SU-DHL-6 (cell line): ENCODE results near the gene MS4A6E.

Experiments used
- H2AFZ ChIP-seq: fragments of 200-600 bp; sonication (generic); 2 replicates; pipeline ENCODE4 v1.6.1; 2014; ENCODE audit warnings: low read depth, mild to moderate bottlenecking, moderate library complexity, mixed read lengths, antibody characterized with exemption, low read length; ENCODE audit not compliant: severe bottlenecking
- H3F3A ChIP-seq: fragments of 200-600 bp; shearing (Covaris generic); 2 replicates; pipeline ENCODE4 v1.6.0; 2016; ENCODE audit warnings: antibody characterized with exemption, mild to moderate bottlenecking; ENCODE audit not compliant: insufficient read depth
- H3K27ac ChIP-seq: fragments of 200-600 bp; sonication (generic); 2 replicates; pipeline ENCODE4 v1.5.1; 2016; ENCODE audit warnings: low read depth, mild to moderate bottlenecking, low read length, moderate library complexity, mixed read lengths
- H3K27me3 ChIP-seq: fragments of 200-600 bp; sonication (generic), shearing (Covaris generic); 2 replicates; pipeline ENCODE4 v1.6.0; 2014; ENCODE audit warnings: mild to moderate bottlenecking, low read length
- H3K36me3 ChIP-seq: fragments of 200-600 bp; sonication (generic); 2 replicates; pipeline ENCODE4 v1.6.1; 2014; ENCODE audit warnings: mild to moderate bottlenecking, low read length, mixed read lengths
- H3K4me2 ChIP-seq: fragments of 300-600, 200-600 bp; shearing (Covaris generic), sonication (generic); 2 replicates; pipeline ENCODE4 v1.6.0; 2014; ENCODE audit warnings: low read length, low read depth, mild to moderate bottlenecking; ENCODE audit not compliant: poor library complexity, severe bottlenecking
- H3K4me3 ChIP-seq: fragments of 200-600 bp; sonication (generic); 2 replicates; pipeline ENCODE4 v1.5.1; 2014; ENCODE audit warnings: antibody characterized with exemption, low read length, mild to moderate bottlenecking, mixed read lengths; ENCODE audit not compliant: insufficient read depth, poor library complexity, severe bottlenecking
- H3K79me2 ChIP-seq: fragments of 200-600 bp; sonication (generic); 2 replicates; pipeline ENCODE4 v1.6.1; 2014; ENCODE audit warnings: mild to moderate bottlenecking, low read length, moderate library complexity; ENCODE audit not compliant: insufficient read depth
- H3K9ac ChIP-seq: fragments of 200-600 bp; sonication (generic); 2 replicates; pipeline ENCODE4 v1.7.0; 2014; ENCODE audit warnings: mild to moderate bottlenecking, low read length
- H3K9me2 ChIP-seq: fragments of 200-600 bp; sonication (generic); replicated peaks from 2 replicates; pipeline ENCODE4 v1.6.1; 2014; ENCODE audit warnings: low read length; ENCODE audit not compliant: insufficient read depth
- H3K9me3 ChIP-seq: fragments of 200-600 bp; sonication (generic); 2 replicates; pipeline ENCODE4 v1.6.1; 2014; ENCODE audit warnings: low read length, mixed read lengths; ENCODE audit not compliant: insufficient read depth
- H4K20me1 ChIP-seq: fragments of 200-600 bp; sonication (generic); 2 replicates; pipeline ENCODE4 v1.6.1; 2014; ENCODE audit warnings: low read depth, mild to moderate bottlenecking, antibody characterized with exemption, low read length, moderate library complexity, mixed read lengths
- EZH2phosphoT487 ChIP-seq: fragments of 200-600 bp; sonication (generic), shearing (Covaris generic); conservative IDR thresholded peaks from 2 replicates; pipeline ENCODE4 v1.6.1; 2018; ENCODE audit warnings: mild to moderate bottlenecking, antibody characterized with exemption, low read length, moderate library complexity, mixed read lengths
- TF ChIP-seq, protein P1 (sequence below): fragments of 200-600 bp; sonication (generic); IDR thresholded peaks from one replicate; pipeline ENCODE4 v1.5.1; 2017; ENCODE audit warnings: antibody characterized with exemption, mild to moderate bottlenecking, low read length, moderate library complexity; ENCODE audit not compliant: insufficient read depth, poor library complexity, severe bottlenecking

MS4A6E gene

DNA sequence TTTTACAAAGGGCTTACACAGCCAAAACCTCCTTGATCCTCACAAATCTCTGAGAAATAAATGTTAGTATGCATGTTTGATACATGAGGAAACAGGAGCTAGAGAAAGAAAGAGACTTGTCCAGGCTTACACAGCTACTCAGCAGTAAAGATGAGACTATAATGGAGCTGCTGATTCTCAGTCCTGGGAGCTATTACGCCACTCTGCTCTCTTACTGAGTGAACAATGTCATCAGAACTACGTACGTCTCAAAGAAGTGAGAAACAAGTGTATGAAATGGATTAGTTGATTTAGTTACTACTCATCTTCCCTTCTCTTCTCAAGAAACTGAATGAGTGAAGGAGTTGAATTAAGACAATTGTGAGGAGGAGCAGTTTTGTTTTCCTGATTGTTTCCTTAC, 12.3 kb downstream of the MS4A6E start:
- TF ChIP-seq, protein P1, sequence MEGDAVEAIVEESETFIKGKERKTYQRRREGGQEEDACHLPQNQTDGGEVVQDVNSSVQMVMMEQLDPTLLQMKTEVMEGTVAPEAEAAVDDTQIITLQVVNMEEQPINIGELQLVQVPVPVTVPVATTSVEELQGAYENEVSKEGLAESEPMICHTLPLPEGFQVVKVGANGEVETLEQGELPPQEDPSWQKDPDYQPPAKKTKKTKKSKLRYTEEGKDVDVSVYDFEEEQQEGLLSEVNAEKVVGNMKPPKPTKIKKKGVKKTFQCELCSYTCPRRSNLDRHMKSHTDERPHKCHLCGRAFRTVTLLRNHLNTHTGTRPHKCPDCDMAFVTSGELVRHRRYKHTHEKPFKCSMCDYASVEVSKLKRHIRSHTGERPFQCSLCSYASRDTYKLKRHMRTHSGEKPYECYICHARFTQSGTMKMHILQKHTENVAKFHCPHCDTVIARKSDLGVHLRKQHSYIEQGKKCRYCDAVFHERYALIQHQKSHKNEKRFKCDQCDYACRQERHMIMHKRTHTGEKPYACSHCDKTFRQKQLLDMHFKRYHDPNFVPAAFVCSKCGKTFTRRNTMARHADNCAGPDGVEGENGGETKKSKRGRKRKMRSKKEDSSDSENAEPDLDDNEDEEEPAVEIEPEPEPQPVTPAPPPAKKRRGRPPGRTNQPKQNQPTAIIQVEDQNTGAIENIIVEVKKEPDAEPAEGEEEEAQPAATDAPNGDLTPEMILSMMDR: no peak
- H3K4me3 ChIP-seq: no peak overlapping the region
- no peaks in the 10 kb centered on the region for H3K36me3 ChIP-seq
- no peak overlapping the region for H3K9ac ChIP-seq
- H3F3A ChIP-seq: no peaks in the 10 kb centered on the region
- H3K27me3 ChIP-seq: no peaks in the 10 kb centered on the region
- no peak overlapping the region for H3K27ac ChIP-seq
- no peaks in the 10 kb centered on the region for H3K9me3 ChIP-seq
- no peak overlapping the region for H3K4me2 ChIP-seq
- H3K9me2 ChIP-seq: no peaks in the 10 kb centered on the region
- no peak overlapping the region for H2AFZ ChIP-seq
- H3K79me2 ChIP-seq: no peaks in the 10 kb centered on the region
- no peaks in the 10 kb centered on the region for H4K20me1 ChIP-seq

DNA sequence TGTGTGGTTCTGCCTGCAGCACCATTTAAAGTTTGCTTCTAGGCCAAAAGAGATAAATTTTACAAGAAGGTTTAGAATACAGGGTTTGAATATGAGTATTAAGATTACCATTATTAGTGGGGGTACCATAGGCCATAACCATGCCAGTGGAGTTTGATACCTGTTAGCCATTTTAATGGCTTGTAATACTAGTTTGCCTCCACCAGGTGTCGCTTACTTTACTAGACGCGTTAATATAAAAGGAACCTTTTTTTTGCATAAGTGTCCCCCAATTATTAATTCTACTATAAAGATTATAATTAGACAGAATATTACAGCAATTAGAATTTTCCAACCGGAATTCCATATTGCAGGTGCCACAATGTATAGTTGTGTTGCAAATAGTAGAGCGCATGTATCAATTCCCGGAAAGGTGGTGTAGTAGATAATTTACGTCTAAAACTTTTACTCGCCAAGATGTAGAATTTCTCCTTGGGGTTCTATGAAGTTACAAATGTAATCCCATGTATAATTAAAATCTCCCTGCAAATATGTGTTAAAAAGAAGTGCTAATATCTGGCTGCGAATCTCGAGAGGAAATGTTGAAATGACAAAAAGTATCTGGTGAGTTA, 16.1 kb downstream of the MS4A6E start:
- Histone ChIP-seq H3K4me3 (no peak overlapping the region), H3K9me3 (no peaks in the 10 kb centered on the region), H3K79me2 (no peaks in the 10 kb centered on the region), H3F3A (no peaks in the 10 kb centered on the region), H3K9me2 (no peaks in the 10 kb centered on the region), H4K20me1 (no peaks in the 10 kb centered on the region), H3K27ac (no peak overlapping the region), H3K36me3 (no peaks in the 10 kb centered on the region), H3K4me2 (no peak overlapping the region), H2AFZ (no peak overlapping the region), H3K27me3 (no peaks in the 10 kb centered on the region), H3K9ac (no peak overlapping the region)
- no peak for TF ChIP-seq EZH2phosphoT487
- TF ChIP-seq, protein P1: peak; percentile 58

DNA sequence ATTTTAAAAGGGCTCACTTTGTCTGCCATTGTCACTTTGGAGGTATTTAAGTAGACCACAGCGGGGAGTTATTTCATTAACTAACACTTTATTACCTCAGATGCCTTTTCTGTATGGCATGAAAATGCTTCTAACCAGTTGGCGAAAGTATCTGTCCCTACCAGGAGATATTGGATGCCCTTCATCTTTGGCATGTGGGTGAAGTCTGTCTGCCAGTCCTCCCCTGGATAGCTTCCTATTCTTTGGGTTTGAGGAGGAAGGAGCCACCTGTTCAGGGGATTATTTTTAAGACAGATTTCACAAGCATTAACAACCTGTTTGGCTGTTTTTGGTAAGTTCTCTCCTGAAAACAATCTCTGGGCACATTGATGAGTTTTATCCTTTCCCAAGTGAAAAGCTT, 17.1 kb downstream of the MS4A6E start:
- no peak for TF ChIP-seq EZH2phosphoT487
- TF ChIP-seq, protein P1: no peak
- H3K4me2 ChIP-seq: no peak overlapping the region
- H2AFZ ChIP-seq: no peak overlapping the region
- no peak overlapping the region for H3K27ac ChIP-seq
- no peak overlapping the region for H3K9ac ChIP-seq
- H3K9me3 ChIP-seq: no peaks in the 10 kb centered on the region
- no peak overlapping the region for H3K4me3 ChIP-seq
- H3K27me3 ChIP-seq: no peaks in the 10 kb centered on the region
- no peaks in the 10 kb centered on the region for H3K79me2 ChIP-seq
- no peaks in the 10 kb centered on the region for H3K9me2 ChIP-seq
- no peaks in the 10 kb centered on the region for H3F3A ChIP-seq
- H3K36me3 ChIP-seq: no peaks in the 10 kb centered on the region
- H4K20me1 ChIP-seq: no peaks in the 10 kb centered on the region
